Measurements from ENCODE around the gene CATSPER3.

The CATSPER3 gene

GRCh38 chr5:135012033-135012588 is 44.4 kb downstream of the CATSPER3 start:
- no peak for DNase-seq

- no peak for DNase-seq
Observed at GRCh38 chr5:135012951-135013391, 45.3 kb downstream of the CATSPER3 start.

- no peak for DNase-seq
Observed at GRCh38 chr5:135013445-135013844, 45.7 kb downstream of the CATSPER3 start.

- DNase-seq: no peak
Observed at GRCh38 chr5:135013947-135014570, 46.4 kb downstream of the CATSPER3 start.

- no peak for DNase-seq
Observed at GRCh38 chr5:135015942-135016341, 48.2 kb downstream of the CATSPER3 start.

GRCh38 chr5:135016861-135017290 is 49.2 kb downstream of the CATSPER3 start:
- no peak for DNase-seq

GRCh38 chr5:135018457-135018856 is 50.8 kb downstream of the CATSPER3 start:
- no peak for DNase-seq

- DNase-seq: no peak
Observed at GRCh38 chr5:135019314-135019713, 51.6 kb downstream of the CATSPER3 start.

GRCh38 chr5:135020111-135020895 is 52.6 kb downstream of the CATSPER3 start:
- no peak for DNase-seq

- no peak for DNase-seq
Observed at GRCh38 chr5:135024956-135025729, 57.4 kb downstream of the CATSPER3 start.

- no peak for DNase-seq
Observed at GRCh38 chr5:135025730-135026644, 58.3 kb downstream of the CATSPER3 start.

- no peak for DNase-seq
Observed at GRCh38 chr5:135026645-135027265, 59.0 kb downstream of the CATSPER3 start.

- DNase-seq: no peak
Observed at GRCh38 chr5:135027266-135027696, 59.6 kb downstream of the CATSPER3 start.

GRCh38 chr5:135027697-135028615 is 60.2 kb downstream of the CATSPER3 start:
- no peak for DNase-seq

GRCh38 chr5:135028791-135029476 is 61.2 kb downstream of the CATSPER3 start:
- DNase-seq: no peak

- DNase-seq: no peak
Observed at GRCh38 chr5:135029477-135030122, 61.9 kb downstream of the CATSPER3 start.

- DNase-seq: no peak
Observed at GRCh38 chr5:135030123-135030955, 62.6 kb downstream of the CATSPER3 start.
